GM19468 (cell line): ENCODE measurements around the gene MTRF1.

ENCODE experiments used
- ATAC-seq: cut with Tn5 transposase; IDR thresholded peaks from one replicate; pipeline ENCODE4 v1.9.1; 2021; ENCODE audit warnings: mild to moderate bottlenecking, moderate library complexity, moderate number of reproducible peaks; ENCODE audit not compliant: unreplicated experiment; ENCODE audit errors: extremely low read depth

The MTRF1 gene

DNA sequence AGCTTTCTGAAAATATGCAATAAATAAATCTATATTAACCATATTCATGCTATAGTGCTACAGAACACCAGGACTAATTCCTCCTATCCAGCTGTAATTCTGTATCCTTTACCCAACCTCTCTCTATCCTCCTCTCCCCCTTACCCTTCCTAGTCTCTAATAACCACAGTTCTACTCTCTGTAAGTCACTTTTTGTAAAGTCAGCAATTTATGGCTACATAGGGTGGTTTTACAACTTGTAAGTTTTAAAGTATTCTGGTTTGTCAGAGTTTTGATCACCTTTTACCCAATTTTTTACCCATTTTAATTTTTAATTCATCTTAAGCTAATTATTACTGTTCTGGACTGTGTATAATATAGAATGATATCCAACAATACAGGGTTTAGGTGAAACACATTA lies 34.0 kb downstream of the MTRF1 start:
- no peak for ATAC-seq

DNA sequence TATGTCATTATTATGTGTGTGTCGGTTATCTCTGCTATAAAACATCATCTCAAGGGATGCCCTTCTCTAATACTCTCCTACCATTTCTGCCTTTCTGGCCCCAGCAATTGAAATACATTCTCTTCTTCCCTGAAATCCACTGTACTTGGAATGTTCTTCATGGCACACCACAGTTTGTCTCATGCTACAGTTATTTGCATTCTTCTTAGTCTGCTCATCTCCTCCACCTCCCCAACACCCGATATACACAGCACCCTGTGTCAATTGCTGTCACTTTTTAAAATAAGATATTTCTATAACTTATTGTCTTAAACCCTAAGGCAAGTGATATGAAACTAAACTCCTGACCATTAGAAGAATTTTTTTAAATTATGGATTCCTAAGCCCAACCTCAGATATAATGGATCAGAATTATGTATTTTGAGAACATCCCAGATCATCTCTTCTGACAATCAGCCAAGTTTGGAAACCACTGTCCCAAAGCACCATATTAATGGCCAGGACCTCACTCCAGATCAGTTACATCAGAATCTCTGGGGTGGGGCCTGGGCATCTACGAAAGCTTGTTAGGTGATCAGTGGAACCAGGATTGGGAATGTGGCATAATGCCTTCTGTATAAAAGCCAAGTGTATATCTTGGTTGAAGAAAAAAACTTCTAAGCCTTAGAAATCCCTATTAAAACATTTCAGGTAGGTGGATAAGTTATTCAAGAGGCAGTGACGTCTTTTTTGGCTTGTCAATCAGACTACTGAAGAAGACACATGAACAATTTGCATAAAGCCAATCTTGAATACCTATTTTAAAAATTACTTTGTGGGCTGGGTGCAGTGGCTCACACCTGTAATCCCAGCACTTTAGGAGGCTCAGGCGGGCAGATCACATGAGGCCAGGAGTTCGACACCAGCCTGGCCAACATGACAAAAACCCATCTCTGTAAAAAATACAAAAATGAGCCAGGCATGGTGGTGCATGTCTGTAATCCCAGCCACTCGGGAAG lies 39.0 kb downstream of the MTRF1 start:
- ATAC-seq, result no peak

DNA sequence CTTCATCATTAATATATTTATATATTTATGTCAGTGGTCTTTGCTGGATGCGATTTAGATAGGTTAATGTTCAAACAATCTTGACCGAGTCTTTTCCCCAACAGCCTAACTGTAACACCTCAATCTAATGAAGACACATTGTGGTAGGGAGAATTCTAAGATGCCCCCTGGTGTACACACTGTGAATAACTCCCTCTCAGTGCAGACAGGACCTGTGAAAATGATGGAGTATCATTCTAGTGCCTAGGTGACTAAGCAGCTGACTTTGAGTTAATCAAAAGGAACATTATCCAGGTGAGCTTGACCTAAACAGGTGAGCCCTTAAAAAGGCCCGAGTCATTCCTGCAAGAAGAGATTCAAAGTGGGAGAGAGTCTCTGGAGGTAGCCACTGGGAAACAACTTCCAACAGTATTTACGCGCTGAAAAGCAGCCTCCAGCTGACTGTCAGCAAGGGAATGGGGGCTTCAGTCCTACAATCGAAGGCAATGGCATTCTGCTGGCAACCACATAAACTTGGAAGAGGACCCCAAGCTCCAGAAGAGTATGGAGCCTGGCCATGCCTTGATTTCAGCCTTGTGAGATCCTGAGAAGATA lies 41.0 kb downstream of the MTRF1 start:
- ATAC-seq, result no peak

DNA sequence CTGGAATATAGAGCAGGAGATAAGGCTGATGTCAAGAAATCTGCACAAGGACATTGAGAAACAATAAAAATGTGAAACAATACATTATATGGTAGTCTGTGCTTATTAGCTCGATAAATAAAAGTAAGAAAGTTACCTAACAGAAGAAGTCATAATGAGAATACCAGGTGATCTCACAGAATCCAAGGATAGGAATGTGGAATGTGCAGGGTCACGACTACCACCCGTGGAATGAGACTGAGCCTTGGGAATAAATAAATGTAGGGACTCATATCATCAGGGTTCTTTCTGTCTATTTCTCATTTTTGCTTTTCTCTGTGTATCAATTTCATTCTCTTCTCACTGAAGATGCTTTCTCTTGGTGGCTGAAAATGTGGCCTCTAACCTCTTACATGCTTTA lies 43.0 kb downstream of the MTRF1 start:
- no peak for ATAC-seq

DNA sequence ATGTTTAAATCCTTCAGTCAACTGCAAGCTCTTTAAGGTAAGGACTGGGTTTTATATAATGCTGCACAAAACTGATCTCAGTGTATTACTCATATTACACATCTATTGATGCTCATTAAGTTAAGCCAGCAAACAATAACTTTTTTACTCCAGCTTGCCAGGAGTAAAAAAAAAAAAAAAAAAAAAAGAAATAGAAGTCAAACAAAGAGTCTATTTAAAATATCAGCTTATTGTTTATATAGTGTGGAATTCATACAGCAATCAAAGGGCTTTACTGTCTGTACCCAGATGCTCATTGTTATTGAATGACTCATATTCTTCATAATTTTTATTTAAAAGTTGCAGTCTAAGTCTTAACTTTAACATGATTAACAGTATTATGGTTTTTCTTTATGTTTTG lies 47.2 kb downstream of the MTRF1 start:
- no peak for ATAC-seq

DNA sequence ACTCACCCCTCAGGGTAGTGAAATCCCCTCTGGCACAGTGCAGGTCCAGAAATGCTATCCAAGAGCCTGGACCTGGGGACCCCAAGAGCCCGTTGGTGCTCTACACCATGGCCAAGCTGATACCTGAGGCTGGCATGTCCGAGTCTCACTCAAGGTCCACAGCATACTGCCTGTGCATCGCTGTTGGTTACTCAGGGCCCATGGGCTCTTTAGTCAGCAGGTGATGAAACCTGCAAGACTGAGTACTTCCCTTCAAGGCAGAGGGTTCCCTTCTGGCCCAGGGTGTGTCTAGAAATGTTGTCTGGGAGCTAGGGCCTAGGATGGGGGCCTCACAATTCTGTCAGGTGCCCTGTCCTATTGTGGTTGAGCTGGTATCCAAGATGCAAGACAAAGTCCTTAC lies 49.5 kb downstream of the MTRF1 start:
- ATAC-seq, result no peak

DNA sequence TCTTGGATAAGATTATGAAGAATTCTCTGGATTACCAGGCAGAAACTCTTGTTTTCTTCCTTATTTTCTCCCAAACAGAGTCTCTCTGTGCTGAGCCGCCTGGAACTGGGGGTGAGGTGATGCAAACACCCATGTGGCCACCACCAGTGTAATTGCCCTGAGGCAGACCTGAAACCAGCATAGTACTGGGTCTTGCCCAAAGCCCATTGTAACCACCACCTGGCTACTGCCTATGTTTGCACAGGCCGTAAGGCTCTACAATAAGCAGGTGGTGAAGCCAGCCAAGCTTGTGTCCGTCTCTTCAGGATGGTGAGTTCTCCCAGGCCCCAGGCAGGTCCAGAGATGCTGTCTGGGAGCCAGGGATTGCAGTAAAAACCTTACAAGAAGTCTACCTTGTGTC lies 50.1 kb downstream of the MTRF1 start:
- no peak for ATAC-seq

DNA sequence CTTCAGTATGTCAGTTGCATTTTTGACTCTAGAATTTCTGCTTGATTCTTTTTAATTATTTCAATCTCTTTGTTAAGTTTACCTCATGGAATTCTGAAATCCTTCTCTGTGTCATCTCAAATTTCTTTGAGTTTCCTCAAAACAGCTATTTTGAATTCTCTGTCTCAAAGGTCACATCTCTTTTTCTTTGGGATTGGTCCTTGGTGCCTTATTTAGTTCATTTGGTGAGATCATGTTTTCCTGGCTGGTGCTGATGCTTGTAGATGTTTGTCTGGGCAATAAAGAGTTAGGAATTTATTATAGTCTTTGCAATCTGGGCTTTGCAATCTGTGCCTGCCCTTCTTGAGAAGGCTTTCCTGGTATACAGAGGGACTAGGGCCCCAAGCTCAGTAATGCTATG lies 50.5 kb downstream of the MTRF1 start:
- ATAC-seq, result no peak

DNA sequence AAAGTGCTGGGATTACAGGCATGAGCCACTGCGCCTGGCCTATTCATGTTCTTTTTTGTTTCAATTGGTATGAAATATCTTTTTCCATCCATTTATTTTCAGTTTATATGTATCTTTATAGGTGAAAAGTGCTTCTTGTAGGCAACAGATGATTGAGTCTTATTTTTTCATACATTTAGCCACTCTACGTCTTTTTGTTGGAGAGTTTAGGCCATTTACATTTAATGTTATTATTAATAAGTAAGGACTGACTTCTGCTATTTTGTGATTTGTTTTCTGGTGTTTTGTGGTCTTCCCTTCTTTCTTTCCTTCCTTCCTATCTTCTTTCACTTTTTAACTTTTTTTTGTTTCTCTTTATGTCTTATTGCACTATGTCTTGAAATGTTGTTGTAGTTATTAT lies 52.3 kb downstream of the MTRF1 start:
- ATAC-seq, result no peak

DNA sequence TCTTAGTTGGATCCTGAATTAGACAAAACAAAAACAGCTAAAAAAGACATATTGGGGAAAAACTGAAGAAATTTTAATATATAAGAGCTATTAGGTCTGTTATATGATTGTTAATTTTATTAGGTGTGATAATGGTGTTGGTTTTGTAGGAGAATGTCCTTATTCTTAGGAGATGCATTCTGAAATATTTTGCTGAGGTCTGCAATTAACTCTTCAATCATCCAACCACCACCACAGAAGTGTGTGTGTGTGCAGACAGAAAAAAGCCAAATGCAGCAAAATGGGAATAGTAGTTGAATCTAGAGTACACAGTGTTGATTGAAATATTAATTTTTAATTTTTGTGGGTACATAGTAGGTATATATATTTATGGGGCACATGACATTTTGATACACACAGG lies 56.9 kb downstream of the MTRF1 start:
- no peak for ATAC-seq

DNA sequence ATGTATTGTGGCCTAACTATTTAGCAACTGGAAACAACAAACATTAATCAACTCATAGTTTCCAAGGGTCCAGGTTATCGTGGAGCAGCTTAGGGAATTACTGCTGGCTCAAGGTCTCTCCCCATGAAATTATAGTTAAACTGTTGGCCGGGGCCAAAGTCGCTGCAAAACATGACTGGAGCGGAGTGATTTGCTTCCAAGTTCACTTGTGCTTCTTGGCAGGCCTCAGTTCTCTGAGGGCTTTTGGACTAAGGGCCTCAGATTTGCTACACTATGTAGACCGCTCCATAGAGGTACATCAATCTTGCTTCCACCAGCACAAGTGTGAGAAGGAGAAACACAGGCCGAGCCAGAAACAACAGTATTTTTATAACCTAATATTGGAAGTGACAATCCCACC lies 59.6 kb downstream of the MTRF1 start:
- no peak for ATAC-seq

DNA sequence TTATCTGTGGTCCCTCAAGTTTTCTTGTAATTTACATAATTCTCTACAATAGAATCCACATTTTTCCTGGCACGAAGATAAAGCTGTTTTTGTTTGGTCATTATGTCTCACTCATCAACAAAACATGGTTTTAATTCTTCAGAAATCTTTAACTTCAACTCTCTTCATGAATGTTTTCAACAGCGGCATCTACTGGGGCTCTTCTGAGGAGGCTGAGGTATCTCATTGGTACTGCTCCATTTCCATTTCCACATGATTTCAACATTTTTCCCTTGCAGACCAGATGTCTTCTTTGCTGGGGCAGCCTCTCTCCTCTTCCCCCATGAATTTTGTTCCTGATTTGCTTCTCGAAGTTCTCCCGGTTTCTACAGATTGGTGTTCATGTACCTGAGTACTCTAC lies 63.2 kb downstream of the MTRF1 start:
- ATAC-seq, result no peak

DNA sequence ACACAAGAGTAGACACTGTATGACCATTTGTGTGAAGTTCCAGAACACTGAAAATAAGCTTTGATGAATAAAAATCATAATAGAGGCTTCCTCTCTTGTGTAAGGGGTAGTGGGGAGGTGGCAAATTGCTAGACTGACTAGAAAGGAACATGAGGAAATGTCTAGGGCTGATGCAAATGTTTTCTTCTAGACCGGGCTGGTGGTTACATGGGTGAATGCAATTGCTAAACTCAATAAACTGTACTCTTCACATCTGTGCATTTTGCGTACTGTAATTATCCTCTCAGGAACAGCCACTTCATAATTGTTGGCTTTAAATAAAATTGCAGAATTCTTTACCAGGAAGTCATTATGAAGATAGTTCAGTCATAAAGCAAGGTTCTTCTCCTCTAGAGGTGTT lies 63.9 kb downstream of the MTRF1 start:
- peak; percentile 45 for ATAC-seq

DNA sequence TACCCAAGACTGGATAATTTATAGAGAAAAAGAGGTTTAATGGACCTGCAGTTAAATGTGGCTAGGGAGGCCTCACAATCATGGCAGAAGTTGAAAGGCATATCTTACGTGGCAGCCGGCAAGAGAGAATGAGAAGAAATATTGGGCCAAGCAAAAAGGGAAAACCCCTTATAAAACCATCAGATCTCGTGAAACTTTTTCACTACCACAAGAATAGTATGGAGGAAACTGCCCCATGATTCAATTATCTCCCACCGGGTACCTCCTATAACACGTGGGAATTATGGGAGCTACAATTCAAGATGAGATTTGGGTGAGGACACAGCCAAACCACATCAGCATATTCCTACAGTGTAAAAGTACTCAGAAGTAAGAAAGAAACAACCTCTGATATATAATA lies 64.3 kb downstream of the MTRF1 start:
- ATAC-seq, result no peak

DNA sequence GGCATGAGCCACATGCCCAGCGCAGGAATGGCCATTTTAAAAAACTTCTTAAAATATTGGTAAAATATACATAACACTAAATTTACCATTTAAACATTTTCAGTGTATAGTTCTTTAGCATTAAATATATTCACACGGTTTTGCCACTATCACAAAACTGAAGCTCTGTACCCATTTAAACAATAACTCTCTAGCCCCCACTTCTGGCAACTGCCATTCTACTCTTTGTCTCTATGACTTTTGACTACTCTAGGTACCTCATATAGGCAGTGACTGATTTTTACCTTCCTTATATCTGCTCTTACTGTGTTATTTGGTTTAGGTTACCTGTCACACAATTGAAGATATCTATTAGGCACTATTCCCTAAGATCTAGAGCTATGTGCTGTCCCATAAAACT lies 66.8 kb downstream of the MTRF1 start:
- no peak for ATAC-seq

DNA sequence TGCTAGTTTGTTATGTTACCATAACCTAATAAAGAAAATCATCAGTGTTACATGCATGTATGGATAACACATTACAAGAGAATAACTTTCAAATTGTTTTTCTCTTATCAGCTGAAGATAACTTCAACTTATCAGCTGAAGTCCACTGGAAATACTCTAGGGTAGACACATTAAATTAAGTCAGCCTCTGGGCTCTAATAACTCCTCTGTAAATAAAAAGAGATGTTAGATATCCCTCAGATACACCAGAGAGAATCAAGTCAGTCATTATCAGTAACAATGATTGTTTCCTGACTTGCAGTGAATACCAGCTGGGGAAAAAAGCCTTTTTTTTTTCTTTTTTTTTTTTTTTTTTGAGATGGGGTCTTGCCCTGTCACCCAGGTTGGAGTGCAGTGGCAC lies 67.4 kb downstream of the MTRF1 start:
- no peak for ATAC-seq

DNA sequence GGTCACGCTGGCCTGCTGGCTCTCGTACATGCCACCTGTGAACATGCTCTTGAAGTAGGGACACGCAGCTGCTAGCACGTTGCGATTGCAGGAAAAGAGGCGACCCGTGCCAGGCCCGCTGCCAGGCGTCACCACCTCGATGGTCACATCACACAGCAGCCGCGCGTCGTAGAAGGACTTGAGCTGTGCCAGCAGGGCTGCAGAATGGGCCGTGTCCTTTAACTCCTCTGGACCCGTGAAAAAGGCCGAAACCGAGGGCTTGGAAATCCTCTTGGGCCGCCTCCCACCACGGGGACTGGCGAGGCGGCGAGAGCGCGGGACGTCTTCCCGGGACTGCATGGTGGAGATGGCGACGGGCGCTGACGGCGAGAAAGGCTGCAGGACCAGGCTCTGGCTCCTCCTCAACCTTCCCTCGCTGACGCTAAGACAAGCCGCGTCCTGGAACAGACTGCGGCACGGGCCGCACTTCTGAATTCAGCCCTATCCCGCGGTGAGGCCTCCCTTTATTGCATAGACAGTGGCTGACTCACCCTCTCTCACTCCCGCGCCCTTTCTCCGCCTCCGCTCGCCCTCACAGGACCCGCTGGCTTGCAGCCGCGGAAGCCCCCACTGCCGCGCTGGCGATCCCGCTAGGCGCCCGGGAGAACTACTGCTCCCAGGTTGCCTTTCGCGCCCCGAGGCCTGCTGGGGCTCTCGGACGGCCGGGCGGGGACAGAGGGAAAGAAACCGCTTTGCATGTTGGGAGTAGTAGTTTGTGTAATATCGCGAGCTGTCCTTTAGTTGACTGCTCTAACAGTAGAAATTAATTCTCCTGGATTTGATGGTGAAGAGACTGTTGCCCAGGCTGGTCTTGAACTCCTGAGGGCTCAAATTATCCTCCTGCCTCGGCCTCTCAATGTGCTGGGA lies 69.2 kb downstream of the MTRF1 start, which contains the start of gene KBTBD7:
Gene KBTBD7 (minus strand): TSS at position 651 of the 906 bp plus-strand sequence. CDS start 312 bp downstream, at position 339.
- ATAC-seq, result peak; percentile 89

DNA sequence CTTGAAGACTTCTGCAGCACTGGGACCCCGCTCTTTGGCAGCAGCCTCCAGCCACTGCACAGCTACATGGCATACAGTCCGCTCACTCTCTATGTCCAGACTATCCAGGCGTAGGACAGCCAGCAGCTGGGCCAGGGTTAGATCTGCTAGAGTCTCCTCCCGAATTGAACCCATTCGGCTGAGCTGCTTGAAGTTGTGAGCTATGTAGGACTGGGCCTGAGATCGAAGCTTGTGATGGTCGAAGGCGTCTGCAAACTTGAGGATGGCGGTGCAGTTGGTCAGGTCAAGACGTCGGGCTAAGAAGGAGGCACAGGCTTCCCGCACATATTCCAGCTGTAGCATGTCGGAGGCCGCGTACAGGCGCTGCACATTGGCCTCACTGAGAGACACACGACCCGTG lies 69.9 kb downstream of the MTRF1 start:
- no peak for ATAC-seq

DNA sequence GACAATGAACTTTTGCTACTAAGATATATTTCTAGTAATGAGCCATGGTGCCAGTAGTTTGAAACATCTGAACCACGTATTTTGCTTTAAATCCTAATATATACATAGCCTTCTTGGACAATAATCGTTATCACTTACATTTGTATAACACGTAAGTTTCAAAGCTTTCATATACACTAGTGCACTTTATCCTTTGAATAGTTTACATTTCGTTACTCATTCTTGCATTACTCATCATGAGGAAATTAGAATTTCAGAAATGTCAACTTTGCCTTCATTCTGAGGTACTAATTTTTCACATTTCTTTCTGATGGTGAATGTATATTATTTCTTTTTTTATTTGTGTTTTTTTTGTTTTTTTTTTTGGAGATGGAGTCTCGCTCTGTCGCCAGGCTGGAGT lies 74.8 kb downstream of the MTRF1 start:
- no peak for ATAC-seq

DNA sequence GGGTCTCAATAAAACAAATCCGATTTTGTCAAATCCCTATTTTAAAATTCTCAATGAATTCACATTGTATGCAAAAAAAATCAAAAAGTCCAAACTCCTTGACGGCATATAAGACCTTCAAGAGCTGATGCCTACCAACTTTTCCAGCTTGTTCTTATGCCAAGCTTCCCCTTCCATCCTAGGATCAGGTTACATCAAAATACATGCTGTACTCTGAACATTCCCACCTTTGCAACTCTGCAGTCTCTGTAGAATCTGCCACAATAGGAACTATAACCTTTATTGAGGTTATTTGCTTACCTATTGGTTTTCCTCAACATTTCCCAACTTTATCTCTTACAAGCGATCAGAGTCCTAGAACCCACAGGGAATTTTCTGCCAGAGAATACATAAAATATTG lies 76.9 kb downstream of the MTRF1 start:
- no peak for ATAC-seq

DNA sequence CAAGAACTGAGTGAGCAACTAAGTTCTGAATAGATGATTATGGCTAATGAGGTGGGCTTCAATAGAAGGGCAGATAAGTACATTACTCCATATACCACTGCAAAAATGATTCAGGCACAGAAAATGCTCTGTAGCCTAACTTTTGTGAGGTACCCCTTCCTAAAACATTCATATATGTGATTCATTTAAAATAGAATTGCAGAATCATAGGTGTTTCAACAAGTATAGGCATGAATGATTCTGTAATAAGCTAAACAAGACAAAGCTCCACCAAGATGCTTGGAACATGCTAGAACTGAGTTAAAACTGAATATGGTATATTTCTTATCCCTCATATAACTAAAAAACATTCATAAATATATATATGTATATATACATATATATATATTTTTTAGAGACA lies 81.1 kb downstream of the MTRF1 start:
- ATAC-seq, result no peak
